Measurements from ENCODE around the gene MIEF2.
"Not testable (repeated sequence)": the region's sequence is repeated elsewhere in the genome, so short reads cannot be mapped to it uniquely, and the experiment has no call there.

Gene MIEF2

GRCh38 chr17:18260332-18261145 lies at the start of gene MIEF2:
Gene MIEF2 (plus strand): TSS chr17:18260662. CDS start chr17:18262721, 2,059 bp downstream.
- peak; percentile 93 for DNase-seq (ENCODE audit: low spot score)

GRCh38 chr17:18213666-18214270 lies 46.7 kb upstream of the MIEF2 start:
- no peak for DNase-seq (ENCODE audit: low spot score)

- not testable (repeated sequence) for DNase-seq (ENCODE audit: low spot score)
Measured at GRCh38 chr17:18216906-18217305, 43.6 kb upstream of the MIEF2 start.

- peak; percentile 72 for DNase-seq (ENCODE audit: low spot score)
Measured at GRCh38 chr17:18217412-18218015, 42.9 kb upstream of the MIEF2 start.

GRCh38 chr17:18218756-18219415 lies 41.6 kb upstream of the MIEF2 start:
- no peak for DNase-seq (ENCODE audit: low spot score)

- DNase-seq (ENCODE audit: low spot score): no peak
Measured at GRCh38 chr17:18224053-18224386, 36.4 kb upstream of the MIEF2 start.

GRCh38 chr17:18224387-18225120 lies 35.9 kb upstream of the MIEF2 start:
- DNase-seq (ENCODE audit: low spot score): no peak

GRCh38 chr17:18225121-18225641 lies 35.3 kb upstream of the MIEF2 start, which contains the start of gene LLGL1:
Gene LLGL1 (plus strand): TSS chr17:18225635. CDS start chr17:18225683, 48 bp downstream.
- peak; percentile 89 for DNase-seq (ENCODE audit: low spot score)

- peak; percentile 14 for DNase-seq (ENCODE audit: low spot score)
Measured at GRCh38 chr17:18225642-18226283, 34.7 kb upstream of the MIEF2 start.

GRCh38 chr17:18226284-18226945 lies 34.0 kb upstream of the MIEF2 start:
- DNase-seq (ENCODE audit: low spot score): no peak

GRCh38 chr17:18227635-18228034 lies 32.8 kb upstream of the MIEF2 start:
- DNase-seq (ENCODE audit: low spot score): no peak

- DNase-seq (ENCODE audit: low spot score): no peak
Measured at GRCh38 chr17:18228176-18228682, 32.2 kb upstream of the MIEF2 start.

- no peak for DNase-seq (ENCODE audit: low spot score)
Measured at GRCh38 chr17:18229254-18229653, 31.2 kb upstream of the MIEF2 start.

GRCh38 chr17:18229771-18230170 lies 30.7 kb upstream of the MIEF2 start:
- no peak for DNase-seq (ENCODE audit: low spot score)

GRCh38 chr17:18230288-18231141 lies 29.9 kb upstream of the MIEF2 start:
- DNase-seq (ENCODE audit: low spot score): no peak

GRCh38 chr17:18231164-18231563 lies 29.3 kb upstream of the MIEF2 start:
- DNase-seq (ENCODE audit: low spot score): no peak

- no peak for DNase-seq (ENCODE audit: low spot score)
Measured at GRCh38 chr17:18233803-18234518, 26.5 kb upstream of the MIEF2 start.

GRCh38 chr17:18234853-18235380 lies 25.5 kb upstream of the MIEF2 start:
- DNase-seq (ENCODE audit: low spot score): no peak

Data from hematopoietic multipotent progenitor cell treated with erythropoietin and hydrocortisone succinate and interleukin-3 and kit ligand, for 15 days (in vitro differentiated cells).